ENCODE measurements around the gene NATD1. TPM values are rescaled to one million over a fixed set of nuclear protein-coding genes. Genes with fewer than 3 reads are reported as not detected.

The NATD1 gene
- total RNA-seq, 1 experiment from 2014 or later = 7.3 TPM

DNA sequence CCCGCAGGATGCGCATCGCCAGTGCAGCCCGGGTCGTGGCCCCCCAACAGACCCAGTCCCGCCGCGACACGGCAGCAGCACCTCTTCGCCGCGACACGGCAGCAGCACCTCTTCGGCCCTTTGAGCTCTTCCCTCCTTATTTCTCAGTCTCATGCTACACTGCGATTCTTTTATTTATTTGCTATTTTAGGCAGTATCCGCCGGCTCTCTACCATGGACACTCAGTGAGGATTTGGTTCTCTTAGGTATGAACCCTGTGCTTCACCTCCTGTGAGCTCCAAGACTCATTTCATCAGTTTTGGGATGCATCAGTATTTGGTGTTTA, 23.0 kb upstream of the NATD1 start:
- WGBS (ENCODE audit: extremely low coverage, insufficient read length, low lambda C conversion rate) = no CpG with 5 or more reads among the region's 17 CpGs

More for the DNA sequence above, 23.0 kb upstream of the NATD1 start:
- Histone ChIP-seq H3K14ac (ENCODE audit: insufficient read depth, low read length) (no peak overlapping the region), H4K91ac (ENCODE audit: insufficient read length, low read depth, low read length) (no peak overlapping the region), H3K27me3 (ENCODE audit: insufficient read depth, low read length) (peaks cover 4% of the 10 kb centered on the region; the same call in 1 of the 2 replicates), H3K23ac (ENCODE audit: insufficient read length, low read depth, low read length) (no peak overlapping the region), H2AFZ (ENCODE audit: low read length) (no peak overlapping the region), H2BK20ac (ENCODE audit: low read depth, low read length, poor library complexity, severe bottlenecking) (no peak overlapping the region), H3K9ac (ENCODE audit: extremely low read depth, insufficient read length, low read length) (no peak overlapping the region), H3K18ac (ENCODE audit: insufficient read length, low read depth, low read length) (no peak overlapping the region), H3K4ac (ENCODE audit: low read depth, low read length) (no peak overlapping the region), H3K23me2 (ENCODE audit: insufficient read length, low read depth, low read length, poor library complexity, severe bottlenecking) (peaks cover 14% of the 10 kb centered on the region), H3K4me1 (ENCODE audit: insufficient read depth, low read length) (peaks cover 3% of the 10 kb centered on the region; the same call in 1 of the 2 replicates), H2AK5ac (ENCODE audit: insufficient read length, low read length) (no peak overlapping the region), H2BK120ac (ENCODE audit: low read depth, low read length, poor library complexity, severe bottlenecking) (no peak overlapping the region), H3K79me1 (ENCODE audit: insufficient read depth, low read depth, low read length, poor library complexity, severe bottlenecking) (no peaks in the 10 kb centered on the region), H3K56ac (ENCODE audit: insufficient read length, low read depth, low read length) (no peak overlapping the region), H3K9me3 (ENCODE audit: control insufficient read depth, low read depth, low read length) (no peaks in the 10 kb centered on the region), H4K5ac (ENCODE audit: insufficient read length, low read depth, low read length) (no peak overlapping the region), H3K27ac (ENCODE audit: insufficient read length, low read depth, low read length) (no peak overlapping the region), H2BK15ac (ENCODE audit: low read depth, low read length) (no peak overlapping the region), H4K8ac (replicated peaks; ENCODE audit: insufficient read length, low read depth, low read length) (no peak overlapping the region), H3K4me2 (ENCODE audit: insufficient read depth, insufficient read length, low read length) (peak overlapping the region; percentile 66), H4K20me1 (ENCODE audit: control insufficient read depth, insufficient read depth, insufficient read length) (no peaks in the 10 kb centered on the region), H2BK5ac (ENCODE audit: insufficient read length, low read length) (no peak overlapping the region), H2BK12ac (ENCODE audit: insufficient read length, low read depth, low read length) (no peak overlapping the region), H3K79me2 (ENCODE audit: insufficient read depth, low read length) (no peaks in the 10 kb centered on the region), H3T11ph (ENCODE audit: low read length) (no peak overlapping the region)
- DNase-seq = no peak
- H3K27ac Mint-ChIP-seq = no peak overlapping the region
- H3K4me1 Mint-ChIP-seq = peaks cover 9 to 11% of the 10 kb centered on the region in 2 experiments
- H3K27me3 Mint-ChIP-seq (ENCODE audit: low read depth) = peaks cover 64% of the 10 kb centered on the region
- TF ChIP-seq, protein P1, sequence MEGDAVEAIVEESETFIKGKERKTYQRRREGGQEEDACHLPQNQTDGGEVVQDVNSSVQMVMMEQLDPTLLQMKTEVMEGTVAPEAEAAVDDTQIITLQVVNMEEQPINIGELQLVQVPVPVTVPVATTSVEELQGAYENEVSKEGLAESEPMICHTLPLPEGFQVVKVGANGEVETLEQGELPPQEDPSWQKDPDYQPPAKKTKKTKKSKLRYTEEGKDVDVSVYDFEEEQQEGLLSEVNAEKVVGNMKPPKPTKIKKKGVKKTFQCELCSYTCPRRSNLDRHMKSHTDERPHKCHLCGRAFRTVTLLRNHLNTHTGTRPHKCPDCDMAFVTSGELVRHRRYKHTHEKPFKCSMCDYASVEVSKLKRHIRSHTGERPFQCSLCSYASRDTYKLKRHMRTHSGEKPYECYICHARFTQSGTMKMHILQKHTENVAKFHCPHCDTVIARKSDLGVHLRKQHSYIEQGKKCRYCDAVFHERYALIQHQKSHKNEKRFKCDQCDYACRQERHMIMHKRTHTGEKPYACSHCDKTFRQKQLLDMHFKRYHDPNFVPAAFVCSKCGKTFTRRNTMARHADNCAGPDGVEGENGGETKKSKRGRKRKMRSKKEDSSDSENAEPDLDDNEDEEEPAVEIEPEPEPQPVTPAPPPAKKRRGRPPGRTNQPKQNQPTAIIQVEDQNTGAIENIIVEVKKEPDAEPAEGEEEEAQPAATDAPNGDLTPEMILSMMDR (conservative IDR thresholded peaks at IDR 0.05) = 0 out of 3 replicates have a peak, but pooled peaks have one; percentile 3
- H3K9me3 Mint-ChIP-seq = no peaks in the 10 kb centered on the region; a peak in 1 of 5 replicates
- H3K4me3 Mint-ChIP-seq = peak overlapping the region; percentile 72 to 79
- no peaks in the 10 kb centered on the region; a peak in 1 of 7 replicates for H3K36me3 Mint-ChIP-seq (ENCODE audit: insufficient read depth in 1 of 3, low read depth in 3 of 3)
